ENCODE data around the gene SPG7. TPM values are rescaled to one million over a fixed set of nuclear protein-coding genes. Genes with fewer than 3 reads are reported as not detected.
A peak's percentile ranks its signal among the peaks of the same experiment; 100 is the strongest.

Gene SPG7
- total RNA-seq, 1 experiment from 2014 or later: 58.6 TPM

- no peak for DNase-seq (ENCODE audit: low read depth)
These were observed 46.1 kb downstream of the SPG7 start for GRCh38 chr16:89554343-89554742.

GRCh38 chr16:89555265-89555664 lies 47.1 kb downstream of the SPG7 start:
- DNase-seq (ENCODE audit: low read depth): no peak
- in situ Hi-C loops (cut with HindIII; ENCODE audit: low pct_unique_long_range_greater_than_20kb, low sequenced_read_pairs): no loop called here

More at GRCh38 chr16:89554343-89554742, 46.1 kb downstream of the SPG7 start:
- in situ Hi-C loops (cut with HindIII; ENCODE audit: low pct_unique_long_range_greater_than_20kb, low sequenced_read_pairs): no loop called here

GRCh38 chr16:89555780-89556179 lies 47.6 kb downstream of the SPG7 start:
- in situ Hi-C loops (cut with HindIII; ENCODE audit: low pct_unique_long_range_greater_than_20kb, low sequenced_read_pairs): no loop called here
- no peak for DNase-seq (ENCODE audit: low read depth)

GRCh38 chr16:89556750-89557689 lies 48.8 kb downstream of the SPG7 start:
- in situ Hi-C loops (cut with HindIII; ENCODE audit: low pct_unique_long_range_greater_than_20kb, low sequenced_read_pairs): no loop called here

GRCh38 chr16:89557690-89558490 lies 49.7 kb downstream of the SPG7 start:
- DNase-seq (ENCODE audit: low read depth): no peak
- in situ Hi-C loops (cut with HindIII; ENCODE audit: low pct_unique_long_range_greater_than_20kb, low sequenced_read_pairs): no loop called here

More at GRCh38 chr16:89556750-89557689, 48.8 kb downstream of the SPG7 start:
- peak; percentile 40 for DNase-seq (ENCODE audit: low read depth)

- peak; percentile 92 for DNase-seq (ENCODE audit: low read depth)
- in situ Hi-C loops (cut with HindIII; ENCODE audit: low pct_unique_long_range_greater_than_20kb, low sequenced_read_pairs): no loop called here
These were observed 52.4 kb downstream of the SPG7 start, which contains the start of gene RPL13 for GRCh38 chr16:89560378-89561141. TSS of gene RPL13 (plus strand) at chr16:89560682. CDS start at chr16:89560960, 278 bp downstream.

- DNase-seq (ENCODE audit: low read depth): no peak
- in situ Hi-C loops (cut with HindIII; ENCODE audit: low pct_unique_long_range_greater_than_20kb, low sequenced_read_pairs): no loop called here
These were observed 53.1 kb downstream of the SPG7 start for GRCh38 chr16:89561142-89561883.

GRCh38 chr16:89561884-89562599 lies 53.8 kb downstream of the SPG7 start:
- DNase-seq (ENCODE audit: low read depth): no peak
- in situ Hi-C loops (cut with HindIII; ENCODE audit: low pct_unique_long_range_greater_than_20kb, low sequenced_read_pairs): no loop called here

- in situ Hi-C loops (cut with HindIII; ENCODE audit: low pct_unique_long_range_greater_than_20kb, low sequenced_read_pairs): no loop called here
- no peak for DNase-seq (ENCODE audit: low read depth)
These were observed 54.7 kb downstream of the SPG7 start for GRCh38 chr16:89562939-89563338.

GRCh38 chr16:89563639-89564392 lies 55.6 kb downstream of the SPG7 start:
- in situ Hi-C loops (cut with HindIII; ENCODE audit: low pct_unique_long_range_greater_than_20kb, low sequenced_read_pairs): no loop called here
- DNase-seq (ENCODE audit: low read depth): no peak

GRCh38 chr16:89564476-89565255 lies 56.5 kb downstream of the SPG7 start:
- DNase-seq (ENCODE audit: low read depth): no peak
- in situ Hi-C loops (cut with HindIII; ENCODE audit: low pct_unique_long_range_greater_than_20kb, low sequenced_read_pairs): no loop called here

- DNase-seq (ENCODE audit: low read depth): peak; percentile 28
- in situ Hi-C loops (cut with HindIII; ENCODE audit: low pct_unique_long_range_greater_than_20kb, low sequenced_read_pairs): no loop called here
These were observed 57.0 kb downstream of the SPG7 start for GRCh38 chr16:89565256-89565505.

GRCh38 chr16:89565506-89566372 lies 57.5 kb downstream of the SPG7 start:
- in situ Hi-C loops (cut with HindIII; ENCODE audit: low pct_unique_long_range_greater_than_20kb, low sequenced_read_pairs): no loop called here
- peak; percentile 75 for DNase-seq (ENCODE audit: low read depth)

- in situ Hi-C loops (cut with HindIII; ENCODE audit: low pct_unique_long_range_greater_than_20kb, low sequenced_read_pairs): no loop called here
- DNase-seq (ENCODE audit: low read depth): no peak
These were observed 59.7 kb downstream of the SPG7 start for GRCh38 chr16:89567656-89568594.

All from Caki2 (cell line).